GM23338 (cell line): ENCODE results near the gene CTU2. TPM values are rescaled to one million over a fixed set of nuclear protein-coding genes. Genes with fewer than 3 reads are reported as not detected.

Source experiments
- ATAC-seq: fragments of 200-7000 bp; cut with Tn5 transposase; 3 replicates; pipeline ENCODE4 v1.9.1; 2020
- DNase-seq: peaks from one replicate; pipeline ENCODE4 v3.0.0-alpha.2; 2015; ENCODE audit warnings: low spot score
- H2AFZ ChIP-seq: fragments of 200-600 bp; sonication (generic); 2 replicates; pipeline ENCODE4 v1.8.0; 2016; ENCODE audit warnings: antibody characterized with exemption, mild to moderate bottlenecking, moderate library complexity
- H3F3A ChIP-seq: fragments of 200-600 bp; sonication (generic); replicated peaks from 2 replicates; pipeline ENCODE4 v1.8.0; 2017; ENCODE audit warnings: antibody characterized with exemption, mixed run types, low read depth
- H3K27ac ChIP-seq: fragments of 200-600 bp; sonication (generic); 2 replicates; pipeline ENCODE4 v1.6.1; 2016; ENCODE audit warnings: low read depth
- H3K27me3 ChIP-seq: fragments of 200-600 bp; sonication (generic); 2 replicates; pipeline ENCODE4 v1.8.0; 2016; ENCODE audit warnings: mild to moderate bottlenecking, mixed run types, moderate library complexity; ENCODE audit not compliant: insufficient read depth
- H3K36me3 ChIP-seq: fragments of 200-600 bp; sonication (generic); 2 replicates; pipeline ENCODE4 v1.8.0; 2016; ENCODE audit warnings: mild to moderate bottlenecking; ENCODE audit not compliant: insufficient read depth
- H3K4me1 ChIP-seq: fragments of 200-600 bp; sonication (generic); 2 replicates; pipeline ENCODE4 v1.8.0; 2016; ENCODE audit warnings: mild to moderate bottlenecking, moderate library complexity; ENCODE audit not compliant: insufficient read depth
- H3K4me2 ChIP-seq: fragments of 200-600 bp; sonication (generic); 2 replicates; pipeline ENCODE4 v1.7.1; 2017; ENCODE audit warnings: mixed run types
- H3K4me3 ChIP-seq: fragments of 200-600 bp; sonication (generic); 2 replicates; pipeline ENCODE4 v1.6.1; 2016; ENCODE audit warnings: mixed run types
- H3K79me2 ChIP-seq: fragments of 200-600 bp; sonication (generic); replicated peaks from 2 replicates; pipeline ENCODE4 v1.8.0; 2017; ENCODE audit warnings: mild to moderate bottlenecking; ENCODE audit not compliant: insufficient read depth
- H3K9me2 ChIP-seq: fragments of 200-600 bp; sonication (generic); 2 replicates; pipeline ENCODE4 v1.8.0; 2017; ENCODE audit not compliant: insufficient read depth
- H4K20me1 ChIP-seq: fragments of 200-600 bp; sonication (generic); replicated peaks from 2 replicates; pipeline ENCODE4 v1.8.0; 2017; ENCODE audit warnings: mild to moderate bottlenecking; ENCODE audit not compliant: insufficient read depth
- H3K27ac Mint-ChIP-seq: 2 replicates; pipeline ENCODE4 v1.8.0; 2020; ENCODE audit warnings: inconsistent platforms, mild to moderate bottlenecking, moderate library complexity, mixed read lengths
- H3K27me3 Mint-ChIP-seq: 3 replicates; pipeline ENCODE4 v1.8.0; 2022; ENCODE audit warnings: low read depth, mild to moderate bottlenecking, moderate library complexity, mixed read lengths, inconsistent platforms; ENCODE audit not compliant: insufficient read depth, poor library complexity
- H3K36me3 Mint-ChIP-seq: 3 replicates; pipeline ENCODE4 v1.8.0; 2021; ENCODE audit warnings: low read depth, mild to moderate bottlenecking, inconsistent platforms, moderate library complexity, mixed read lengths
- H3K4me1 Mint-ChIP-seq: 3 replicates; pipeline ENCODE4 v1.8.0; 2020; ENCODE audit warnings: mild to moderate bottlenecking, inconsistent platforms, mixed read lengths
- H3K4me3 Mint-ChIP-seq: 3 replicates; pipeline ENCODE4 v1.8.0; 2021; ENCODE audit warnings: moderate library complexity, mild to moderate bottlenecking, inconsistent platforms, mixed read lengths
- H3K9me3 Mint-ChIP-seq: 3 replicates; pipeline ENCODE4 v1.8.0; 2020; ENCODE audit warnings: moderate library complexity, mild to moderate bottlenecking, inconsistent platforms, mixed read lengths
- CREB1 ChIP-seq: fragments of 250-450 bp; sonication (Bioruptor Pico); IDR thresholded peaks from 2 replicates; pipeline ENCODE4 v1.5.0; 2020; ENCODE audit warnings: low read depth, mild to moderate bottlenecking, moderate library complexity
- CTCF ChIP-seq, 2 experiments: fragments of 200-600 bp in 1 of 2; sonication (generic) in 1 of 2; conservative IDR thresholded peaks; 2 replicates each; pipeline versions ENCODE4 v1.5.1 to v1.6.1; 2016 to 2017; ENCODE audit warnings: antibody characterized with exemption in 2 of 2, low read depth in 2 of 2, mild to moderate bottlenecking in 2 of 2, moderate library complexity in 1 of 2
- ETS1 ChIP-seq: IDR thresholded peaks from 2 replicates; pipeline ENCODE4 v1.6.1; 2016; ENCODE audit warnings: antibody characterized with exemption
- EZH2 ChIP-seq: fragments of 200-600 bp; sonication (generic); IDR thresholded peaks from one replicate; pipeline ENCODE4 v1.8.0; 2017; ENCODE audit warnings: antibody characterized with exemption, mild to moderate bottlenecking, low read depth; ENCODE audit not compliant: unreplicated experiment
- NANOG ChIP-seq: IDR thresholded peaks from 2 replicates; pipeline ENCODE4 v1.6.1; 2016; ENCODE audit warnings: antibody characterized with exemption, borderline replicate concordance
- POLR2AphosphoS5 ChIP-seq: IDR thresholded peaks from 2 replicates; pipeline ENCODE4 v1.6.1; 2016; ENCODE audit warnings: antibody characterized with exemption, low read depth
- STAT1 ChIP-seq: IDR thresholded peaks from one replicate; pipeline ENCODE4 v1.6.1; 2016; ENCODE audit warnings: antibody characterized with exemption; ENCODE audit not compliant: unreplicated experiment
- ZNF114 ChIP-seq: fragments of 250-450 bp; sonication (Bioruptor Pico); IDR thresholded peaks from 2 replicates; pipeline ENCODE4 v1.5.0; 2020; ENCODE audit warnings: mild to moderate bottlenecking, moderate library complexity
- ZNF331 ChIP-seq: fragments of 250-450 bp; sonication (Bioruptor Pico); IDR thresholded peaks from 2 replicates; pipeline ENCODE4 v1.5.0; 2020; ENCODE audit warnings: low read depth, mild to moderate bottlenecking, moderate library complexity
- polyA plus RNA-seq: library from polyadenylated mRNA; unstranded; fragments of >200 nt; fragmentation: Nextera tagmentation; extraction: Ambion mirVana; gene quantifications from 2 replicates; pipeline ENCODE4 v1.2.1, GENCODE V29; 2016
- total RNA-seq: library from RNA; depleted of rRNA; stranded (reverse); fragments of >200 nt; shearing (Covaris generic); gene quantifications from 2 replicates; pipeline ENCODE4 v1.2.3, GENCODE V29; 2014
- TF ChIP-seq, protein P1 (sequence below): IDR thresholded peaks from one replicate; pipeline ENCODE4 v1.6.1; 2018; ENCODE audit warnings: antibody characterized with exemption; ENCODE audit not compliant: unreplicated experiment

The CTU2 gene
- total and polyA plus RNA-seq, 2 experiments from 2014 or later, result 22.3 to 25.7 TPM

DNA sequence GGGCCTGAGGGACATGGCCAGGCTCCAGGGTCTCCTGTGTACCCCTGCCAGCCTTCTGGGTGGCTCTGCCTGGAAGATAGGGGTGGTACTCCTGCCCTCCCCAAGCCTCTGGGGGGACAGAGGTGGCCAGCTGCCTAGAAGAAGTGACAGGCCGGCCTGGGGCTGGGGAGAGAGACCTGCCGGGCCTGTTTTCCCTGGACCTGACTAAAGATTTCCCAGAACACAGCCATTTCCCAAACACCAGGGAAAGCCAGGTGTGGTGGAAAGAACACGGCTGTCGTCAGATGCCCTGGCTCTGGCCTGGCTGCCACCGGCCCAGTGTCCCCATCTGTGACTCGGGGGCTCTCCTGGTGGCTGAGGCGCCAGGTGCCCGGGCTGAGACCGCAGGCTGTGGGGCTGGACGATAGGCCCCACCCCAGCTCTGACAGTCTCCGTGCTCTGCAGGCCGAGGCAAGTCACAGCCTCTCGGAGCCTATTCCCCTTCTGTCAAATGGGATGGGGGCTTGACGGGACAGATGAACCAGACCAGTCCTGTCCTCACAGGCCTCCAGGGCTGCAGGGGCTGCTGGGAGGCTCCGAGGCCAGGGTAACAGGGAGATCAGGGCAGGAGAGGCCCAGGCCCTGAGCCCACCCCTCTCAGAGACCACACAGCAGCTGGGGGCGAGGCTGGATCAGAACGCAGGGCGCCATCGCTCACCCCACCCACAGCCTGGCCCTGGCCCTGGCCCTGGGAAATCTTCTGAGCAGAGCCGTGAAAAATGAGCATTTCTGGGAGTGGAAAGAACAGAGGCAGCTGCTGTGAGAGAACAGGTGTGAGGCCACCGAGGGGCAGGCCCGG is 33.1 kb downstream of the CTU2 start:
- Mint-ChIP-seq H3K36me3 (no peaks in the 10 kb centered on the region), H3K27ac (no peak overlapping the region), H3K9me3 (no peaks in the 10 kb centered on the region), H3K4me3 (no peak overlapping the region), H3K27me3 (peaks cover 7% of the 10 kb centered on the region), H3K4me1 (no peaks in the 10 kb centered on the region)
- Histone ChIP-seq H3K9me2 (no peaks in the 10 kb centered on the region), H3F3A (no peaks in the 10 kb centered on the region), H4K20me1 (no peaks in the 10 kb centered on the region), H3K4me2 (no peak overlapping the region), H3K27ac (no peak overlapping the region), H3K36me3 (no peaks in the 10 kb centered on the region; the same call in 1 of the 2 replicates), H3K27me3 (no peaks in the 10 kb centered on the region), H3K79me2 (no peaks in the 10 kb centered on the region), H3K4me1 (no peaks in the 10 kb centered on the region), H2AFZ (no peak overlapping the region), H3K4me3 (no peak overlapping the region)
- no peak for ATAC-seq
- TF ChIP-seq CREB1 (no peak), POLR2AphosphoS5 (no peak), ZNF114 (CRISPR knock-in tag) (no peak), ZNF331 (no peak), EZH2 (no peak), NANOG (no peak), CTCF (conservative IDR thresholded peaks at IDR 0.05; ENCODE audit: low read depth in 2 of 2) (no peak), STAT1 (no peak), ETS1 (no peak)
- TF ChIP-seq, protein P1, sequence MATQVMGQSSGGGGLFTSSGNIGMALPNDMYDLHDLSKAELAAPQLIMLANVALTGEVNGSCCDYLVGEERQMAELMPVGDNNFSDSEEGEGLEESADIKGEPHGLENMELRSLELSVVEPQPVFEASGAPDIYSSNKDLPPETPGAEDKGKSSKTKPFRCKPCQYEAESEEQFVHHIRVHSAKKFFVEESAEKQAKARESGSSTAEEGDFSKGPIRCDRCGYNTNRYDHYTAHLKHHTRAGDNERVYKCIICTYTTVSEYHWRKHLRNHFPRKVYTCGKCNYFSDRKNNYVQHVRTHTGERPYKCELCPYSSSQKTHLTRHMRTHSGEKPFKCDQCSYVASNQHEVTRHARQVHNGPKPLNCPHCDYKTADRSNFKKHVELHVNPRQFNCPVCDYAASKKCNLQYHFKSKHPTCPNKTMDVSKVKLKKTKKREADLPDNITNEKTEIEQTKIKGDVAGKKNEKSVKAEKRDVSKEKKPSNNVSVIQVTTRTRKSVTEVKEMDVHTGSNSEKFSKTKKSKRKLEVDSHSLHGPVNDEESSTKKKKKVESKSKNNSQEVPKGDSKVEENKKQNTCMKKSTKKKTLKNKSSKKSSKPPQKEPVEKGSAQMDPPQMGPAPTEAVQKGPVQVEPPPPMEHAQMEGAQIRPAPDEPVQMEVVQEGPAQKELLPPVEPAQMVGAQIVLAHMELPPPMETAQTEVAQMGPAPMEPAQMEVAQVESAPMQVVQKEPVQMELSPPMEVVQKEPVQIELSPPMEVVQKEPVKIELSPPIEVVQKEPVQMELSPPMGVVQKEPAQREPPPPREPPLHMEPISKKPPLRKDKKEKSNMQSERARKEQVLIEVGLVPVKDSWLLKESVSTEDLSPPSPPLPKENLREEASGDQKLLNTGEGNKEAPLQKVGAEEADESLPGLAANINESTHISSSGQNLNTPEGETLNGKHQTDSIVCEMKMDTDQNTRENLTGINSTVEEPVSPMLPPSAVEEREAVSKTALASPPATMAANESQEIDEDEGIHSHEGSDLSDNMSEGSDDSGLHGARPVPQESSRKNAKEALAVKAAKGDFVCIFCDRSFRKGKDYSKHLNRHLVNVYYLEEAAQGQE, result no peak
- DNase-seq, result no peak
